ENCODE results near the gene PGAP1.

DNA sequence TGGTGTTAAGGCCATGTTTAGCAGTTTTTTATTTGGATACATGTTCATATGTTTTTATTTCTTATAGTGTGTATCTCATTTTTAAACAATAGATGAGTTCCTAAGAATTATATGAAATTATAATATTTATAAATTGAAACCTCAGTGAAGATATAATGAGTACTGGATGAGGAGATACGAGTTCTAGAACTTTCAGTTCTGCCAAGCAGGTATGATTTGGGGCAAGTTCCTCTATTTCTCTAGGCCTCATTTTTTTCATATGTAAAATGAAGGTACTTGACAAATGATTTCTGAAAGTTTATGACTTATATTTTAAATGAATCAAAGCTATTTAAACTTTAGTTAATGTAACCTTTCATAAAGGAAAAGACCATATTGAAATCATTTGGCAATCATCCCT, 8.2 kb upstream of the PGAP1 start:
- TF ChIP-seq EGR1 (IDR thresholded peaks at IDR 0.05) (no peak), RAD21 (IDR thresholded peaks at IDR 0.05; ENCODE audit: low read depth) (no peak)

All from Ishikawa (cell line).